22Rv1 (cell line): ENCODE measurements around the gene UNC13C.

Experiments
- ZFX ChIP-seq: fragments of 450-650 bp; IDR thresholded peaks from 2 replicates; pipeline ENCODE4 v1.6.1; 2017; ENCODE audit warnings: antibody characterized with exemption, borderline replicate concordance
- TF ChIP-seq, protein P1 (sequence below): fragments of 450-650 bp; IDR thresholded peaks from 2 replicates; pipeline ENCODE4 v1.5.1; 2017; ENCODE audit warnings: mild to moderate bottlenecking

GRCh38 chr15:54547491-54547890 is 569.2 kb downstream of the UNC13C start:
- TF ChIP-seq, protein P1, sequence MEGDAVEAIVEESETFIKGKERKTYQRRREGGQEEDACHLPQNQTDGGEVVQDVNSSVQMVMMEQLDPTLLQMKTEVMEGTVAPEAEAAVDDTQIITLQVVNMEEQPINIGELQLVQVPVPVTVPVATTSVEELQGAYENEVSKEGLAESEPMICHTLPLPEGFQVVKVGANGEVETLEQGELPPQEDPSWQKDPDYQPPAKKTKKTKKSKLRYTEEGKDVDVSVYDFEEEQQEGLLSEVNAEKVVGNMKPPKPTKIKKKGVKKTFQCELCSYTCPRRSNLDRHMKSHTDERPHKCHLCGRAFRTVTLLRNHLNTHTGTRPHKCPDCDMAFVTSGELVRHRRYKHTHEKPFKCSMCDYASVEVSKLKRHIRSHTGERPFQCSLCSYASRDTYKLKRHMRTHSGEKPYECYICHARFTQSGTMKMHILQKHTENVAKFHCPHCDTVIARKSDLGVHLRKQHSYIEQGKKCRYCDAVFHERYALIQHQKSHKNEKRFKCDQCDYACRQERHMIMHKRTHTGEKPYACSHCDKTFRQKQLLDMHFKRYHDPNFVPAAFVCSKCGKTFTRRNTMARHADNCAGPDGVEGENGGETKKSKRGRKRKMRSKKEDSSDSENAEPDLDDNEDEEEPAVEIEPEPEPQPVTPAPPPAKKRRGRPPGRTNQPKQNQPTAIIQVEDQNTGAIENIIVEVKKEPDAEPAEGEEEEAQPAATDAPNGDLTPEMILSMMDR: no peak
- no peak for TF ChIP-seq ZFX
